Dendritic cell treated with granulocyte-macrophage colony-stimulating factor and Interleukin-4, amounts not matched to agents 40 ng/mL and 50 ng/mL, for 4 days (primary cell): ENCODE measurements around the gene HK1.
"Not testable (repeated sequence)": the region's sequence is repeated elsewhere in the genome, so short reads cannot be mapped to it uniquely, and the experiment has no call there.

Source experiments
- H3K27ac Mint-ChIP-seq: one replicate; pipeline ENCODE4 v1.8.0; 2022; ENCODE audit warnings: mild to moderate bottlenecking, mixed read lengths
- H3K27me3 Mint-ChIP-seq: one replicate; pipeline ENCODE4 v1.8.0; 2022; ENCODE audit warnings: mild to moderate bottlenecking, mixed read lengths
- H3K36me3 Mint-ChIP-seq: one replicate; pipeline ENCODE4 v1.8.0; 2022; ENCODE audit warnings: low read depth, mixed read lengths
- H3K4me1 Mint-ChIP-seq: one replicate; pipeline ENCODE4 v1.8.0; 2022; ENCODE audit warnings: low read depth, mixed read lengths
- H3K4me3 Mint-ChIP-seq: one replicate; pipeline ENCODE4 v1.8.0; 2022; ENCODE audit warnings: mild to moderate bottlenecking, moderate library complexity, mixed read lengths
- H3K9me3 Mint-ChIP-seq: one replicate; pipeline ENCODE4 v1.8.0; 2022; ENCODE audit warnings: mixed read lengths
- intact Hi-C: fragments of 100-400 bp; cut with micrococcal nuclease; formaldehyde crosslinking; loops from one replicate; pipeline ENCODE4 v1.15.0; 2022

HK1 gene

GRCh38 chr10:69270990-69271389 lies 7.3 kb upstream of the HK1 start:
- intact Hi-C loops = no loop called here
- Mint-ChIP-seq H3K27me3 (peaks cover 4% of the 10 kb centered on the region), H3K9me3 (no peaks in the 10 kb centered on the region), H3K36me3 (no peaks in the 10 kb centered on the region), H3K27ac (no peak overlapping the region), H3K4me3 (no peak overlapping the region), H3K4me1 (no peaks in the 10 kb centered on the region)

GRCh38 chr10:69272624-69273023 lies 5.7 kb upstream of the HK1 start:
- Mint-ChIP-seq H3K4me1 (peaks cover under 1% of the 10 kb centered on the region), H3K36me3 (no peaks in the 10 kb centered on the region), H3K27me3 (peaks cover 4% of the 10 kb centered on the region), H3K9me3 (no peaks in the 10 kb centered on the region), H3K27ac (no peak overlapping the region), H3K4me3 (no peak overlapping the region)
- intact Hi-C loops = no loop called here

- intact Hi-C loops = no loop called here
- no peaks in the 10 kb centered on the region for H3K9me3 Mint-ChIP-seq
- H3K27me3 Mint-ChIP-seq = no peaks in the 10 kb centered on the region
- no peak overlapping the region for H3K27ac Mint-ChIP-seq
- H3K4me3 Mint-ChIP-seq = no peak overlapping the region
- no peaks in the 10 kb centered on the region for H3K36me3 Mint-ChIP-seq
- H3K4me1 Mint-ChIP-seq = peaks cover 23% of the 10 kb centered on the region
Measured at GRCh38 chr10:69275444-69275843, 2.9 kb upstream of the HK1 start.

- H3K9me3 Mint-ChIP-seq = peaks cover 2% of the 10 kb centered on the region
- no peak overlapping the region for H3K4me3 Mint-ChIP-seq
- peaks cover 32% of the 10 kb centered on the region for H3K4me1 Mint-ChIP-seq
- intact Hi-C loops = no loop called here
- H3K27ac Mint-ChIP-seq = no peak overlapping the region
- H3K36me3 Mint-ChIP-seq = no peaks in the 10 kb centered on the region
- H3K27me3 Mint-ChIP-seq = no peaks in the 10 kb centered on the region
Measured at GRCh38 chr10:69276503-69276902, 1.8 kb upstream of the HK1 start.

- Mint-ChIP-seq H3K4me1 (peaks cover 40% of the 10 kb centered on the region), H3K36me3 (no peaks in the 10 kb centered on the region), H3K9me3 (peaks cover 10% of the 10 kb centered on the region), H3K27ac (peak overlapping the region; percentile 78), H3K4me3 (no peak overlapping the region), H3K27me3 (no peaks in the 10 kb centered on the region)
- intact Hi-C loops = no loop called here
Measured at GRCh38 chr10:69279110-69279509, 814 bp downstream of the HK1 start.

- Mint-ChIP-seq H3K36me3 (no peaks in the 10 kb centered on the region), H3K27me3 (no peaks in the 10 kb centered on the region), H3K4me3 (no peak overlapping the region), H3K4me1 (peaks cover 40% of the 10 kb centered on the region), H3K9me3 (peaks cover 10% of the 10 kb centered on the region), H3K27ac (no peak overlapping the region)
- intact Hi-C loops = no loop called here
Measured at GRCh38 chr10:69281507-69282413, 3.5 kb downstream of the HK1 start.

GRCh38 chr10:69284402-69284801 lies 6.1 kb downstream of the HK1 start:
- H3K9me3 Mint-ChIP-seq, intact Hi-C loops, H3K27ac Mint-ChIP-seq, H3K27me3 Mint-ChIP-seq, H3K36me3 Mint-ChIP-seq, H3K4me3 Mint-ChIP-seq: not testable (repeated sequence)
- peaks cover 22% of the 10 kb centered on the region for H3K4me1 Mint-ChIP-seq

- H3K27me3 Mint-ChIP-seq = no peaks in the 10 kb centered on the region
Measured at GRCh38 chr10:69285699-69286098, 7.4 kb downstream of the HK1 start.

GRCh38 chr10:69287181-69287580 lies 8.9 kb downstream of the HK1 start:
- Mint-ChIP-seq H3K9me3 (peaks cover under 1% of the 10 kb centered on the region), H3K4me3 (no peak overlapping the region), H3K27ac (no peak overlapping the region), H3K27me3 (no peaks in the 10 kb centered on the region), H3K36me3 (no peaks in the 10 kb centered on the region), H3K4me1 (peaks cover 7% of the 10 kb centered on the region)
- intact Hi-C loops = no loop called here

More at GRCh38 chr10:69285699-69286098, 7.4 kb downstream of the HK1 start:
- Mint-ChIP-seq H3K4me3 (no peak overlapping the region), H3K36me3 (no peaks in the 10 kb centered on the region), H3K4me1 (peaks cover 16% of the 10 kb centered on the region), H3K9me3 (peaks cover 10% of the 10 kb centered on the region), H3K27ac (no peak overlapping the region)
- intact Hi-C loops = no loop called here

GRCh38 chr10:69290993-69291392 lies 12.7 kb downstream of the HK1 start:
- H3K27ac Mint-ChIP-seq = no peak overlapping the region
- H3K4me3 Mint-ChIP-seq = no peak overlapping the region
- intact Hi-C loops = no loop called here
- H3K36me3 Mint-ChIP-seq = no peaks in the 10 kb centered on the region
- no peaks in the 10 kb centered on the region for H3K4me1 Mint-ChIP-seq
- H3K9me3 Mint-ChIP-seq = no peaks in the 10 kb centered on the region
- H3K27me3 Mint-ChIP-seq = no peaks in the 10 kb centered on the region

GRCh38 chr10:69292459-69292858 lies 14.2 kb downstream of the HK1 start:
- Mint-ChIP-seq H3K36me3 (no peaks in the 10 kb centered on the region), H3K27me3 (no peaks in the 10 kb centered on the region)

GRCh38 chr10:69295027-69295636 lies 16.8 kb downstream of the HK1 start:
- Mint-ChIP-seq H3K4me3 (no peak overlapping the region), H3K27me3 (no peaks in the 10 kb centered on the region), H3K27ac (no peak overlapping the region), H3K9me3 (no peaks in the 10 kb centered on the region), H3K4me1 (no peaks in the 10 kb centered on the region), H3K36me3 (no peaks in the 10 kb centered on the region)
- intact Hi-C loops = no loop called here

More at GRCh38 chr10:69292459-69292858, 14.2 kb downstream of the HK1 start:
- Mint-ChIP-seq H3K9me3 (no peaks in the 10 kb centered on the region), H3K4me3 (no peak overlapping the region), H3K4me1 (no peaks in the 10 kb centered on the region), H3K27ac (no peak overlapping the region)
- intact Hi-C loops = no loop called here

- Mint-ChIP-seq H3K4me3 (no peak overlapping the region), H3K36me3 (no peaks in the 10 kb centered on the region), H3K27ac (no peak overlapping the region), H3K4me1 (peaks cover 26% of the 10 kb centered on the region), H3K27me3 (peaks cover 2% of the 10 kb centered on the region), H3K9me3 (no peaks in the 10 kb centered on the region)
- intact Hi-C loops = no loop called here
Measured at GRCh38 chr10:69303632-69304051, 25.3 kb downstream of the HK1 start.

GRCh38 chr10:69306421-69306820 lies 28.1 kb downstream of the HK1 start:
- H3K4me3 Mint-ChIP-seq = no peak overlapping the region
- intact Hi-C loops = no loop called here
- H3K27me3 Mint-ChIP-seq = peaks cover 2% of the 10 kb centered on the region
- no peaks in the 10 kb centered on the region for H3K36me3 Mint-ChIP-seq
- H3K27ac Mint-ChIP-seq = peak overlapping the region; percentile 2
- H3K4me1 Mint-ChIP-seq = peaks cover 26% of the 10 kb centered on the region
- H3K9me3 Mint-ChIP-seq = no peaks in the 10 kb centered on the region
